ENCODE data around the gene OST4. TPM values are rescaled to one million over a fixed set of nuclear protein-coding genes. Genes with fewer than 3 reads are reported as not detected.

Gene OST4
- total and polyA plus RNA-seq, 10 of the 15 experiments (the other 5 are each of a cell fraction or from before 2014, with no cell fraction given) = 270 to 1,543 (median 523) TPM

- H3K36me3 ChIP-seq (ENCODE audit: control insufficient read depth in 2 of 2, insufficient read depth in 2 of 2, low read length in 1 of 2) = no peaks in the 10 kb centered on the region
- WGBS (ENCODE audit: insufficient coverage, insufficient replicate concordance, low lambda C conversion rate, missing lambda C conversion rate) = 97% methylated on average over 38 of the region's 38 CpGs
- ATAC-seq (no peak), FAIRE-seq (no peak), DNase-seq (ENCODE audit: low read depth, low spot score) (no peak)
- POLR2A ChIA-PET = interaction anchor here (0.5 to 4.9 kb wide), 4 partner anchors 9 to 831 kb away, joined by 3 to 43 read pairs (median 16); partner anchors contain the start of genes AGBL5 and OST4
- TF ChIP-seq NR2C2 (IDR thresholded peaks at IDR 0.05; ENCODE audit: borderline replicate concordance, control insufficient read depth, insufficient read length, low read depth) (no peak), PBX3 (IDR thresholded peaks at IDR 0.05; ENCODE audit: insufficient replicate concordance, low read depth, low read length) (no peak), ZNF274 (IDR thresholded peaks at IDR 0.05; ENCODE audit: insufficient read depth, insufficient read length) (no peak), MXI1 (IDR thresholded peaks at IDR 0.05; ENCODE audit: low read depth, low read length) (no peak), NBN (IDR thresholded peaks at IDR 0.05) (no peak), KAT2A (conservative IDR thresholded peaks at IDR 0.05; ENCODE audit: control insufficient read depth, low read depth, low read length) (no peak), REST (IDR thresholded peaks at IDR 0.05; ENCODE audit: low read depth, low read length) (no peak), BACH1 (IDR thresholded peaks at IDR 0.05; ENCODE audit: borderline replicate concordance) (no peak), PRDM15 (CRISPR knock-in tag; IDR thresholded peaks at IDR 0.05) (no peak), SRF (IDR thresholded peaks at IDR 0.05; ENCODE audit: low read depth in 2 of 2, low read length in 2 of 2) (no peak)
- peaks cover 26% of the 10 kb centered on the region for H3K4me1 ChIP-seq (ENCODE audit: control insufficient read depth, insufficient read depth, low read length)
- peak overlapping the region; percentile 94 for H3K4me2 ChIP-seq (ENCODE audit: control insufficient read depth, insufficient read depth)
- CTCF ChIA-PET = interaction anchor here (0.9 to 8.6 kb wide), 9 partner anchors 9 to 240 kb away, joined by 3 to 85 read pairs (median 6); partner anchors contain the start of genes AGBL5, MAPRE3, MPV17 and OST4
- intact Hi-C loops (cut with micrococcal nuclease; ENCODE audit: unreplicated experiment) (loop anchor here (2.0 kb wide), 1 partner anchor 49 kb away; the partner anchor contains the start of gene TMEM214), in situ Hi-C loops (cut with MboI) (loop anchor here (10.0 kb wide), 1 partner anchor 117 kb away; no protein-coding TSS in a partner anchor)
- peak overlapping the region; percentile 59 for H3K4me3 ChIP-seq
- H3K27me3 ChIP-seq (replicated peaks in 1 of 2; ENCODE audit: control insufficient read depth in 2 of 2, insufficient read depth in 2 of 2, low read length in 1 of 2) = no peaks in the 10 kb centered on the region
- no peaks in the 10 kb centered on the region for H4K20me1 ChIP-seq (ENCODE audit: control insufficient read depth, insufficient read depth)
- H3K27ac ChIP-seq (ENCODE audit: control insufficient read depth, insufficient read depth) = peak overlapping the region; percentile 93
- H3K79me2 ChIP-seq (ENCODE audit: control insufficient read depth, insufficient read depth, low read length) = no peaks in the 10 kb centered on the region
- no peaks in the 10 kb centered on the region for H3K9me3 ChIP-seq (replicated peaks; ENCODE audit: control insufficient read depth, insufficient read depth, low read length)
- H2AFZ ChIP-seq (ENCODE audit: control insufficient read depth, low read depth, low read length) = no peak overlapping the region
- no TSS peak for BruUV-seq (replicated peaks)
- H3K9ac ChIP-seq (ENCODE audit: control insufficient read depth, insufficient read depth, low read length) = peak overlapping the region; percentile 74; the same call in 1 of the 2 replicates
- SMC1A ChIA-PET (ENCODE audit: uncharacterized antibody, unreplicated experiment) = interaction anchor here (0.5 to 3.6 kb wide), 4 partner anchors 10 to 1473 kb away, joined by 3 to 19 read pairs (median 8); partner anchors contain the start of genes AGBL5 and OST4
- RAD21 ChIA-PET (ENCODE audit: unreplicated experiment) = interaction anchor here (0.8 to 2.3 kb wide), 6 partner anchors 10 to 113 kb away, joined by 3 to 22 read pairs (median 4); partner anchors contain the start of genes AGBL5 and OST4
Measured at GRCh38 chr2:27081984-27082772, 10.7 kb upstream of the OST4 start.
